GM21529 (cell line): ENCODE measurements around the gene MAP4K5.

ENCODE experiments used
- ATAC-seq: cut with Tn5 transposase; IDR thresholded peaks from one replicate; pipeline ENCODE4 v1.9.1; 2021; ENCODE audit not compliant: unreplicated experiment

The MAP4K5 gene

GRCh38 chr14:50479041-50479440 is 53.3 kb downstream of the MAP4K5 start:
- ATAC-seq: no peak

- ATAC-seq: no peak
Measured at GRCh38 chr14:50477760-50478159, 54.6 kb downstream of the MAP4K5 start.

GRCh38 chr14:50476134-50476533 is 56.2 kb downstream of the MAP4K5 start:
- no peak for ATAC-seq

GRCh38 chr14:50475460-50475859 is 56.9 kb downstream of the MAP4K5 start:
- no peak for ATAC-seq

GRCh38 chr14:50471838-50472465 is 60.4 kb downstream of the MAP4K5 start:
- ATAC-seq: no peak

GRCh38 chr14:50469982-50470381 is 62.4 kb downstream of the MAP4K5 start:
- no peak for ATAC-seq

- ATAC-seq: no peak
Measured at GRCh38 chr14:50462111-50462510, 70.3 kb downstream of the MAP4K5 start.

GRCh38 chr14:50453869-50454268 is 78.5 kb downstream of the MAP4K5 start:
- ATAC-seq: no peak

- ATAC-seq: no peak
Measured at GRCh38 chr14:50452979-50453705, 79.2 kb downstream of the MAP4K5 start.

GRCh38 chr14:50452296-50452695 is 80.1 kb downstream of the MAP4K5 start:
- no peak for ATAC-seq

GRCh38 chr14:50451854-50452253 is 80.5 kb downstream of the MAP4K5 start:
- no peak for ATAC-seq

- no peak for ATAC-seq
Measured at GRCh38 chr14:50447461-50447860, 84.9 kb downstream of the MAP4K5 start.

- ATAC-seq: no peak
Measured at GRCh38 chr14:50434528-50434927, 97.8 kb downstream of the MAP4K5 start.

GRCh38 chr14:50432131-50432530 is 100.2 kb downstream of the MAP4K5 start:
- ATAC-seq: no peak

GRCh38 chr14:50425816-50426215 is 106.6 kb downstream of the MAP4K5 start:
- ATAC-seq: no peak

- no peak for ATAC-seq
Measured at GRCh38 chr14:50425105-50425504, 107.3 kb downstream of the MAP4K5 start.

- no peak for ATAC-seq
Measured at GRCh38 chr14:50423529-50423928, 108.8 kb downstream of the MAP4K5 start.

GRCh38 chr14:50421499-50421898 is 110.9 kb downstream of the MAP4K5 start:
- no peak for ATAC-seq

GRCh38 chr14:50417853-50418252 is 114.5 kb downstream of the MAP4K5 start:
- no peak for ATAC-seq

GRCh38 chr14:50410921-50411320 is 121.4 kb downstream of the MAP4K5 start:
- no peak for ATAC-seq

- no peak for ATAC-seq
Measured at GRCh38 chr14:50410071-50410470, 122.3 kb downstream of the MAP4K5 start.

- no peak for ATAC-seq
Measured at GRCh38 chr14:50407111-50407812, 125.1 kb downstream of the MAP4K5 start.
